HG02571 (cell line): ENCODE data around the gene WNT7A.

Source experiments
- ATAC-seq: cut with Tn5 transposase; IDR thresholded peaks from one replicate; pipeline ENCODE4 v1.9.1; 2021; ENCODE audit warnings: mild to moderate bottlenecking, moderate library complexity; ENCODE audit not compliant: unreplicated experiment

Gene WNT7A

DNA sequence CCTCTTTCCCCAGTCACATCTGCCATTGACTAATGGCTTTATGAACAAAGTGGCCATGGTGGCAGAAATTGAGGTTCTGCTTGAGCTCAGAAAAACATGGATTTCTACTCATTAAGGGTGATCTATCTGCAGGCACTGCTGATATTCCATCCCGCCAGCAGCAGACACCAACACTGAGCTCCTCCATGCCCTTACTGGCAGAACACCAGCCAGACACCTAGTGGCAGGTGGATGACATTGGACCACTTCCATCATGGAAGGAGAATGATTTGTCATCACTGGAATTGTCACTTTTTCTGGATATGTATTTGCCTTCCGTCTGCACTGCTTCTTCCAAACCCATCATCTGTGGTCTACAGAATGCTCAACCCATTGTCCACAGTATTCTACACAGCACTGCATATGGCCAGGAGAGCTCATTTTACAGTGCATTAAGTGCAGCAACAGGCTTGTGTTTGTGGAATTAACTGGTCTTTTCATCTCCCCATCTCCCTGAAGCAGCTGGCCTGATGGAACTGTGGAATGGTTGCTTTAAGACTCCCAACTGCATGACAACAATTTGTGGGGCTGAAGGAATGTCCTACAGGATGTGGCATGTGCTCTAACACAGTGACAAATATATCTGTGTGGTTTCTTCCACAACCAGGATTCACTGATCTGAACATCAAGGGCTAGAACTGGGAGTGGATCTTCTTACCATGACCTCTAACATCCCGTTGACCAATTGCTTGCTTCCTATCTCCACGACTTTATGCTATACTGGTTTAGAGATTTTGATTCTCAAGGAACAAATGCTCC is 103.4 kb downstream of the WNT7A start:
- ATAC-seq: no peak

DNA sequence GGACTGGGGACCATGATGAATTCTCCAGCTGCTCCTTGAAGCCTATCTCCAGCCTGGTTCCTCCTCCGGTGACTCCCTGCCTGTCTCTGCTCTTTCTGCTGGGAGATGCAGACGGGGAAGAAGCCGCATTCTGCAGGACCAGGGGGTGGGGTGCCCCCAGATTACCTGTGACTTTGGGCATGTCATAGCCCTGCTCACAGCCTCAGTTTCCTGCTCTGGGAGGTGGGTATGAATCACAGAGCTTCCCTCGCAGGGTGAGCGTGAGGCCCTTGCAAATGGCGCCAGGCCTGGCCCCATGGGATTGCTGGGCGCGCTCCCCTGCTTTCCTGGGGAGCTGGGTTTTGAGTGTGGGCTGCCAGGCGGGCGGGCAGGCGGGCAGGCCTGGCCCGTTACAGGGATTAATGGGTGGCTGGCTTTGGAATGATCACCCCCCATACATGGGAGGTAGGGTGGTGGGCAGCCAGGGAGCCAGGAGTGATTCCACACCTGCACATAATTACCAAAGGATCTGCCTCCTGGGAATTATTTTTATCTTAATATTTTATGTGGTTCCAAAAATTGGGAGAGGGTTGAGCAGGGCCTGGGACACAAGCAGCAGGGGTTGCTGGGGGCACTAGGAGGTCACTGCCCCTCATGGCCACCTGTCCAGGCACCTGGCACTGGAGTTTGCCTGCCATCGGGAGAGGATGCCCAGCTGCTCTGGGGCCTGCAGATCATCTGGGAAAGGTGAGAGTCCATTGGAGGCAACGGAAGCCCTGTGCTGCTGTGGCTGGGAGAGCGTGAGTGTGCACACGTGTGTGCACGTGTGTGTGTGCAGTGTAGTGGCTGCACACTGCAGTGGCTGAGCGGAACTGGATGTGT is 106.8 kb downstream of the WNT7A start:
- ATAC-seq: no peak

DNA sequence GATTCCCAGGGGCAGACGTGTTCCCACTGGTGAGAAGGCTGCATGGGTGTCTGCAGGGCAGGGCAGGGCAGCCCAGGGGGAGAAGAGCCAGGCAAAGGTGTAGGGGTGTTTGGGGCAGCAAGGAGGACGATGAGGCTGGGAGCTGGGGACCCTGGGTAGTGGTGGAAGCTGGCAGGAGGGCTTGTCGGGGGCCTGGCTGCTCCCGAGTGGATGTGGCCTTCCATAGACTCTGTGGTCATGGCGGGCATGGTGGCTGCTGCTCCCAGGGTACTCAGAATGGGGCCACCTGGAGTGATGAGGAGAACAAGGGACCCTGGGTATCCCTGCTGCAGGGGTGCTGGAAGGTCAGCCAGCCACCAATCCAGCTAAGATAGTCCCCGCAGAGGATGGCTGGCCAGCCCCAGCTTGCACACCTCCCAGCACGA is 107.5 kb downstream of the WNT7A start:
- ATAC-seq: no peak

DNA sequence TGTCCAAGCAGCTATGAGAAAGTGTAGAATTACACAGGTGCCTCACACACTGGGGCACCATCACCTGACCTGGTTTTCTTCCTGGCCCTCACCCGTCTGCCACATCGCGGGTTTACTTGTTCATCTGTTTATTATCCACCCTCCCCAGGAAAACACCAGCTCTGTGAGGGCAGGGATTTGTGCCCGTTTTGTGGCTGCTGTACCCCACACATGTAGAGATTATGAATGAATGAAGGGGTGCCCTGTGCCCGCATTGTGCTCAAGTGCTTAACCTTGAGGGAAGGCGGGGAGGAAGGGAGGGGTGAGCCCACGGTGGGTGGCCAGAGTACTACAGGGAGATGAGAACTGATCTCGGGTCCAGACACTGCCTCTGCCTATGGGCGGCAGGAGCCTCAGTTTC is 108.4 kb downstream of the WNT7A start:
- no peak for ATAC-seq

DNA sequence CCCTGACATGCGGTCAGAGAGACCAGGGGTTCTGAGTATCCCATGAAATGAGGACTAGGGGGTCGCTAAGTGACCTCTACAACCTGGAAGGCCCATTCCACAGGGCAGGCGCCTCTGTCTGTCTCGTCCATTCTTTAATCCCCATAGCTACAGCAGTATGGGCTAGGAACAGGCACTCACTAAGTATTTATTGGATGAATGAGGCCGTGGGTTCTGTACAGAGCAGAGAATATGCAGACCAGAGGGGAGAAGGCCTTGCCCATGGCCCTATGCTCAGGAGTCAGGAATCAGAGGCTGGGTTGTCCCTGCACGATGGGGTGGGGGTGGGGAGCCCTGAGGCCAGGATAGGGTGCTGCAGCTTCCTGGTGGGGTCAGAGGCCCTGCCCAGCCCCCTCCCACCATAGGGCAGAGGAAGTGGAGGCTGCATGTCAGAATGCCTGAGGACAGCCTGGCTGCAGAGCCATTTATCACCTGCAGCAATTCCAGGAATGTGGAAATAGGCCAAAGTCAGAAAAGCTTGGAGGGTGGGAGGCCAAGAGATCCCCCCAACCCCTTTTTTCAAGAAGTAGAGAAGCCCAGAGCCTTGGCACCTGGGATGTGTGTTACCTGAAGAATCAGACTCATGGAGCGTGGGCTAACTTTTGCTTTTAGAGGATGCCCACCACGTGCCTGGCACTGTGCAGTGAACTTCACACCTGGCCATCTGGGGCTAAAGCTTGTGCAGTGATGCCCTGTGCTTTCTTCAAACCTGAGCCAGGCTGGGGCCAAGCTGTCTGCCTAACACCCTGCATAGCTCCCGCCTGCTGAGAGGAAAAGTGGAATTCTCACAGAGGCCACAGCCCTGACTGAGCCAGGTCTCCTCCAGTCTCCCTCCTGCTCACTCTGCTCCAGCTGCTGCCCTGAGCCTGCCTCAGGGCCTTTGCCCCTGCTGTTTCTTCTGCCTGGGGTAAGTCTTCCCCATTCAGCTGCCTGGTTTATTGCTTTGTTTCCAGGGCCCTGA is 109.4 kb downstream of the WNT7A start:
- ATAC-seq: no peak

DNA sequence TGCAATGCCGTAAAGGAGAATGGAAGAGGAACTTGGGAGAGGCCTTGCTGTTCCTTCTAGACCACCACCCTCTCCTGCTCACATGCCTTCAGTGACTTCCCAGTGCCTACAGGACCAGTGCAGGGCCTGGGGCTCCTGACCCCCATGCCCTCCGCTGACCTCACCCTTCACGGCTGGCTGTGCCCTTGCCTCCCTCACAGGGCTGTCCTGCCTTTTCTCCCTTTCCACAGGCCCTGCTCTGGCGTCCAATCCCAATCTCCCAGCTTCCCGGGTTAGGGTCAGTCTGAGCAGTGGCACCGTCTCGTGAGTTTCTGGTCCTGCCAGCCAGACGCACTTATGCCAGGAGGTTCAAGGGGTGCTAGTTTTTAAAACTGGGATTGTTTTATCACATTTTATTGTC is 110.4 kb downstream of the WNT7A start:
- no peak for ATAC-seq

DNA sequence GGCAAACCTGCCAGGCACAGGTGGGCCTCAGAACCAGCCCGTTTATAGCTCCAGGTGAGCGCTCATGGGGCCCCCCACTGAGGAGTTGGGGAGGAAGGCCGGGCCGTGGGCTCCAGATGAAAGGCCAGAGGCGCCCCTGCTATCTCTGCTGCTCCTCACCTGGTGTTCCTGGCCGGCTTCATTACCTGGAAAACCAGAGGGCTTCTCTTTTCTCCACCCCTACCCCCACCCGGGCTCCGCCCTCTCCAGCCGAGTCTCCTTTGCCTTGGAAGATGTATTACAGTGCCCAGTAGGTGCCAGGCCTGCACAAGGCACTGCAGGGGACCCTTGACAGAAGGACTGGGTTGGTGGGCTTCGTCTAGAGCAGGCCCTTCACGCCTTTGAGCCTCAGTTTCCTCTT is 111.4 kb downstream of the WNT7A start:
- no peak for ATAC-seq

DNA sequence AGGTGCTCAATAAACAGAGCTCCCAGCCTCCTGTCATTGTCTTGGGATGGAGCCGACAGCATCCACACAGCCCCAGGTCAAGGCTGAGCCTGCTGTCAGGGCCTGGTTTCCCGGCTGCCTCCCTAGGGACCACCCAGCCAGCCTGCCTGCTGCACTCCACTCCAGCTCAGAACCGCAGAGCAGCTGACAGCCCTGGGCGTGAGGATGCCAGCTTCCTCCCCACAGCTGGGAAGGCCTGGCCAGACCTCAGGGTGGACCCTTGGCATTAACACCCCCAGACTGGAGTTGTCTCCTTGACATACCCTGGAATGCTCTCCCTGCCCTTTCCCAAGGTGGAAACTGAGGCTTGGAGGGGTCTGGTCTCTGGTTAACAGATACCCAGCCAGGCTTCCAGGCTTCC is 112.0 kb downstream of the WNT7A start:
- ATAC-seq: no peak

DNA sequence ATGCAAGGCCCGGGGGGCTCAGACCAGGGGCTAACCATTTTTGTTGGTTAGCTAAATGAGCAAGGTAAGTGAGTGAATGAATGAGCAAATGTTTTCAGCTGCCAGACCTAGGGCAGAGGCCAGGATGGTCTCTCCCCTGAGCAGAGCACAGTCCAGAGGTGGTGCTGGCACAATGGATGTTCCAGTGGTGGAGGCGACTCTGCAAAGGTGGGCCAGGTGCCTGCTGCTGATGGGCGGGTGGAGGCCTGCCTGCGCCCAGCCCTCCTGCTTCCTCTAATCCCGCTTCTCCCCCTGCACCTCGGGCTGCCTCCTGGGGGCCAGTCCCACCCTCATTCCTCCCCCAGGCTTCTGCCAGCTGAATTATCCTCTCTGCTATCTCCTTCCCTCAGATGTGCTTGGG is 112.8 kb downstream of the WNT7A start:
- ATAC-seq: no peak
